ENCODE results near the gene RSRC1.
"Not testable (repeated sequence)": the region's sequence is repeated elsewhere in the genome, so short reads cannot be mapped to it uniquely, and the experiment has no call there.

Gene RSRC1, protein sequence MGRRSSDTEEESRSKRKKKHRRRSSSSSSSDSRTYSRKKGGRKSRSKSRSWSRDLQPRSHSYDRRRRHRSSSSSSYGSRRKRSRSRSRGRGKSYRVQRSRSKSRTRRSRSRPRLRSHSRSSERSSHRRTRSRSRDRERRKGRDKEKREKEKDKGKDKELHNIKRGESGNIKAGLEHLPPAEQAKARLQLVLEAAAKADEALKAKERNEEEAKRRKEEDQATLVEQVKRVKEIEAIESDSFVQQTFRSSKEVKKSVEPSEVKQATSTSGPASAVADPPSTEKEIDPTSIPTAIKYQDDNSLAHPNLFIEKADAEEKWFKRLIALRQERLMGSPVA

DNA sequence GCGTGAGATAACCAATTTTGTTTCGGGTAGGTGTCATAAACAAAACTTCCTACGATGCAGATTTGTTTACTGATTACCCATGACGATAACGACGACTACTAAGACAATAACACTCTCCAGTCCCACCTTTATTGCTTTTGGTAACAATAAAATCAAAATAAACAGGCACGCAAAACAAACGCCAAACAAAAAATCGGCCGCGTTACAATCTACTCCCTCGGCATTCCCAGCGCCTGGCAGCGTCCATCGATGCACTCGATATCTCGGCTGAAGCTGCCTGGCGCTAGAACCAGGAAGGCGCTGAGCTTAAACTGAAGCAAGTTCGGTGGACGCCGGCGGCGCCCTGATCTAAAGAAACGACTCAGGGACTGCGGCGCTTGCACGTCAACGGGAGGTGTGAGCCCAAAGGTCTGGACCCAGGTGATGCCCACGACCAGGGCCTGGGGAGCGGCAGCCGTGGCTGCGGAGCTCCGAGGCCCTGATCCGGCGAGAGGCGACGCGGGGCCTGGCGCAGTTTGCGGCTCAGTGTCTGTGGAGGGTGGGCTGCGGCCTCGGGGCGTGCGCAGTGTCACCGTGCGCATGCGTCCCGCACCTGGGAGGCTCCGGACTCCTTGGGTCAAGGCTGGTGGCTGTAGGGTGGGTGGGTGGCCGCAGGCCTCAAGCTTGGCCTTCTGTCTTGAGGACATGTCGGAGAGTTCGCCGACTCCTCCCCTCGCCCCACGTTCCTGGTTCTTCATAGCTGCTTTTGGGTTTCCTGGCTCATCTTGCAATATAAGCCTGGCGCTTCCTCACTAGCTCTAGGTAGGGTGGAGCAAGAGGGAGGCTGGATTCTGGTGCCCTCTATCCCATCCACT, at the start of gene RSRC1:
TSS of gene RSRC1 (plus strand) at position 286 of the 854 bp plus-strand sequence. CDS start 12,016 bp downstream, outside the sequence.
- DNase-seq (ENCODE audit: low read depth) = peak; percentile 66

DNA sequence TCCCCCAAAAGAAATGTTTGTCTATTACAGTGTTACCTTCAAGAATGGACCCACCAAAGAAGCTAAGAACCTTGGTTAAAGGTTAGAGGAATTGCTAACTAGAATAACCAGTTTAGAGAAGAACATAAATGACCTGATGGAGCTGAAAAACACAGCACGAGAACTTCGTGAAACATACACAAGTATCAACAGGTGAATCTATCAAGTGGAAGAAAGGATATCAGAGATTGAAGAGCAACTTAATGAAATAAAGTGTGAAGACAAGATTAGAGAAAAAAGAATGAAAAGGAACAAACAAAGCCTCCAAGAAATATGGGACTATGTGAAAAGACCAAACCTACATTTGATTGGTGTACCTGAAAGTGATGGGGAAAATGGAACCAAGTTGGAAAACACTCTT, 44.3 kb upstream of the RSRC1 start:
- not testable (repeated sequence) for DNase-seq (ENCODE audit: low read depth)

DNA sequence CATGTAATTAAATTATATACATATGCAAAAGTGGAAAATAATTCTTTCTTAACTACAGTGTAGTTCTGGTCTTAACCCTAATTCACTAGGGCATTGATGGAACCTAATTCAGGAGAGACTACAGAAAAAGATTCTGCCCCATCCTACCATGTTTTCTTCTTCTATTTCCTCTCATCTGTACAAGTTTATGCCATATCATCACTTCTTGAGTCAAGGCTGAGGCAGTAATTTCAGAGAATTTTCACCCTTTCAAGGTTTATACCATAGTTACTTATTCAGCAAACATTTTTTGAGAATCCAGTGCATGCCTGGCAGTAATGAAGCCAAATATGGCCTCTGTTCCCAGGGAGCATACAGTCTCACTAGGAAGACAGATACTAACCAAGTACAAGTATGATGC, 37.1 kb upstream of the RSRC1 start:
- no peak for DNase-seq (ENCODE audit: low read depth)

DNA sequence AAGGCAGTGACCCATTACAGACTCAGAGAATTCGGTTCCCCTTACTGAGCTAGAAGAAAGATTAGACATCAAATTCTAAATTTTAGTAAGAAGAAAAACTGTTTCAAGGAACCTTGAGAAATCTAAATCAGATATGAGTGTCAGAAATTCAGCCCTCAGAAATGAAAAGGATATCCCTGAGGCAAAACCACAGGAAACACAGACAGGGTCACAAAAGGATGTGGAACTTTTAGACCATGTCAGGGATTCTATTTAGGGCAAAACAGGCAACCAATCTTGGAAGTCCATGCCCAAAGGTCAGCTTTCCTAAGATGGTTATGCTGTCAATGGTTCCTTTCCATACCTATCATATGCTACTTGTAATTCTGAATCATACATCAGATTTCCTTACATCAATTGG, 35.3 kb upstream of the RSRC1 start:
- no peak for DNase-seq (ENCODE audit: low read depth)

DNA sequence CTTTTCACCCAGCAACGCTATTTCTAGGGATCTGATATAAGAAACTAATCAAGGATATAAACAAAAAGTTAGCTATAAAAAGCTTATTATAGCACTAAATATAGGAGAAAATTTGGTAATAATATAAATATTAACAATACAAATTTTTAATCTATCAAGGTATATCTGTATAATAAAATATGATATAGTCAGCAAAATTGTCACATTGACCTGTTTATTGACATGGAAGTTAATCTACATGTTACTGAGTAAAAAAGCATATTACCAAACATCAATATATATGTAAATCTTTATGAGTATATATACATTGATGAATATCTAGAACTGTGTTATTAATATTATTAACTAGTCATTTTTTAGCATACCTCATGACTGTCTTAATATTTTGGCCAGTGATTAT, 30.3 kb upstream of the RSRC1 start:
- DNase-seq (ENCODE audit: low read depth) = no peak

DNA sequence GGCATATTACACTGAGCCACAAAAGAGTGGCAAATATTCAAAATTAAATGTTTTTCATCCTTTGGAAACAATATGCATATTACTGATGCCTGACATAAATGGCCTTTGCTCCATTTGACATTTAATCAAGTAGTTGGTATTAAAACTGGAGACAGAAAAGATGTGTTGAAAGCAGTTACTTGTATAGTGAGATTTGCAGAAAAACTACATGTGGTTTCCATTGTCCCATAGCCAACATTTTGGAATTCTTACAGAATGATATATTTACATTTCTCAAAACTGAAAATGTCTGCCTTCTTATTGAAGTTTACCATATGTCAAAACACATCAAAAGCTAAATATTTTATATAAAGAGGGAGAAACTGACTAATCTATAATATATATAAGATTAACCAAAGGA, 25.2 kb upstream of the RSRC1 start:
- DNase-seq (ENCODE audit: low read depth) = no peak

DNA sequence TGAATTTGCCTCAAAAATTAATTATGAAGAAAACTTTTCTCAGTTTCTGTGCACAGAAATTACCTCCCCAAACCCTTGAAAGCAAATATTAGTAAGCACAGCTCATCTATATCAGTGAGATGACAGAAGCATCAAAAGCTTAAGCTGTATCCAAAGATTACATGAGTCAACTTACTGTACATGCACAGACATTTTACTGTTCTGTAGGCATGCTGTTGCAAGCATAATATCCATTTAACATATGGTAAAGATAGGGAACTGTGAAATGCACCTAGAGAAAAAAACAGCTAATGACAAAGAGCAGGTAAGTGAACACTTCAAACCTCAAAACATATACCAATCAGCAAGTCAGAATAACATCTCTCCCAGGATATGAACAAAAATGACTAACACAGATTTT, 24.5 kb upstream of the RSRC1 start:
- no peak for DNase-seq (ENCODE audit: low read depth)

DNA sequence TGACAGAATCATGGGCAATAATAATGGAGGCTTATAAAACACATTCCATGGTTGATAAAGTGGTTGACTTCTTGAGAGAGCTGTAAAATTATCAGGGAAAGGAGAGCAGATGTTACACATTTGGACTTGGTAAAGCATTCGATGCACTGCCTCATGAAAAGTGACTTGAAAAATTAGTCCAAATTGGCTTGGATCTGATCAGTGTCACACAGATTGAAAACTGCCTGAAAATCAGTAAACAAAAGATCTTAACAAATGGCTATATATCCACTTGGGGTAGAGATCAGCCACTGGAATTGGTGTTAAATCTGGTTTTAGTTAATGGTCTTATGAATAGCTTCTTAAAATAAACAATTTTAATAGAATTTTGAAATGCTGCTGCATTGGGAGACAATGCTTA, 24.0 kb upstream of the RSRC1 start:
- DNase-seq (ENCODE audit: low read depth) = no peak

DNA sequence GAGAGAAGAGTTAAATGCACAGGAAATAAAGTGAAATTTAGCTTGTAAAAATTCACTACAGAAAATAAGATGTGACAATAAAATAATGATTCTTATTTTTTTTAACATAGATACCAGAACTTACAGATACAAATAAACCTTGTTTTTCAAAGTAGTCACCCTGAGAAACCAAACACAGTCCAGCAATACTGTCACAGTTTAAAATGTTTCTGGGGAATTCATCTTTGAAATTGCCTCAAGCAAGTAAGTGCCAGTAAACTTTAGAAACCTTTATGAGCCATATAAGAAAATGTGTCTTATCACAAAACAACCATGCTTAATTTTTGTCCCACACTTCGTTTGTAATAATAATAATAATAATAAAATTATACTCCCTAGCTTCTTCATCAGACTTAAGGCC, 23.5 kb upstream of the RSRC1 start:
- no peak for DNase-seq (ENCODE audit: low read depth)

DNA sequence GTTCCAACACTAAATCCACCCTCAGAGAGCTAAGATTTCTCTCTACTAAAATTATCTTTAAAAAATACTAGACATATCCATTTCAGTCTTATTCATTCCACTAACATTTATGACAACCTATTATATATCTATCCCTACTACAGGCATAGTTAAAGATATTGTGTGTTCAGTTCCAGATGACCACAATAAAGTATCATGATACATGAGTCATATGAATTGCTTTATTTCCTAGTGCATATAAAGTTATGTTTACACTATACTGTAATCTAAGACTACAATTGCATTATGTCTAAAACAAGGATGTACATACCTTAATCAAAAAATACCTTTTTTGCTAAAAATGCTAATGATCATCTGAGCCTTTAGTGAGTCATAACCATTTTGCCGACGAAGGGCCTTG, 23.1 kb upstream of the RSRC1 start:
- DNase-seq (ENCODE audit: low read depth) = no peak

DNA sequence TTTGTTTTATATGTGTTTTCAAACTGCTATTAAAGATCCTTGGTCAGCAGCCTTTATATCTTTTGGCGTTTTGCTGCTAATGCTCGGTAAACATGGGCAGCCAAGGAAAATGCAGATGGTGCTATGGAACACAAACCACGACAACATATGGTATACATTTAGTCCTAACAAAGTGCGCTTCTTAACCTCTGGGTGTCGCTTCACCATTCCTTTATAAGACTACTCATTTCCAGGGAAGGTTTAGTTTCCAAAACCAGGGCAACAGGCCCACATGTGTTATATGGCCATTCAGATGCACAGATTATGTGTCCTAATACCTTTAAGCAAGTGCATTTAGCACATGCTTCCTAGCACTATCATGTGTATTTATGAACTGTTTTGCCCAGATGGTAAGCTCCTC, 18.4 kb upstream of the RSRC1 start:
- no peak for DNase-seq (ENCODE audit: low read depth)

DNA sequence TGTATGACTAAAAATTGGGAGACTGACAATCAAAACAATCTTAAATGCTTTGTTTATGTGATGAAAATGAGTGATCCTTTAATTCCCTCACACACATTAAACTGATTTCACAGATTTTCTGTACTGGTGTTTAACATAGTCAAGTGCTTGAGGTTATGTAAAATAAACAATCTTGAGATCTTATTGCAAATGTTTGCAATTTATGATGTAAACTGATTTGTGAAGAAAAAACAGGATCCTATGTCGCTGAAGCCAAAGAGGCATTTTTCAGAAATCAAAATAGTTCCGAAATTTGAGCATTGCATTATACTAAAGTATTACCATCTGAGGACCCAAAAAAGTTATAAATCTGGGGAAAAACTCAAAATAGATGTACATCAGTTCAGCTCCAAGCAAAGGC, 16.4 kb upstream of the RSRC1 start:
- DNase-seq (ENCODE audit: low read depth) = no peak

DNA sequence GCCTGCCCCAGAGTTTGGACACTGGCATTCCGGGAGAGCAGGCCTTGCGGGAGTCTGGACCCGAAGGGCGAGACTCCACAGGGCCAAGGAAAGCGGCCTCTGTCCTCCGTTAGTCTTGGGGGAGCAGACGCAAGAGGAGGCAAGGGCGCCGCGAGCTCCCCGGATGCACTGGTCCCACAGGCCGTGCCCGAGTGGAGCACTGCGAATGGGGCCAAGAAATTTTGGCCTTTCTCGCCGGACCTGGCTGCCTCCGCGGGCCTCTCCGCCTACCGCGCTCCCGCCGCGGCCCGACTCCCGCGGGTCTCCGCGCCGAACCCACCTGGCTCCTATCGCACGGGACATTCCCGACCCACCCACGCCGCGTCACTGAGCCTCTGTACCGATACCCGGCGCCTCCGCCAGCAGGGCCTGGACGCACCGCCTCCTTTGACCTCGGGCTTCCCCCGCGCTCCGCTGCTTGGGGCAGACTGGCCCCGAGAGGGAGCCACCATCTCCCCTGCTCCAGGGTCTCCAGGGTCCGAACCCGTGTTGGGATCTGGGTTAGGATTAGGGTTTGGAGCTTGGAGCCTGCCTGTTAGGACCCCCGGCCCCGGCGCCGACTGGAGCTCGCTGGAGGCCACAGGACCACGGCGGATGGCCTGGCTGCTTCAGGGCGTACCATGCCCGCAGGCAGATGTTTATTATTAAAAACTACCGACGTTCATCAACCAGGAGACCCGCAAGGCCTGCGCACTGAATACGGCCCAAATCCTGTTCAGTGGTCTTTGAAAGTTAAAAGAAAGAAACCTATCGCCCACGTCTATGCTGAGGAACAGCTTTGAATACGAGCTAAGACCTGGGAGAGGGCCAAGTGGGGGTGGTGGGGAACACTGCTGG, 15.4 kb upstream of the RSRC1 start:
- no peak for DNase-seq (ENCODE audit: low read depth)

DNA sequence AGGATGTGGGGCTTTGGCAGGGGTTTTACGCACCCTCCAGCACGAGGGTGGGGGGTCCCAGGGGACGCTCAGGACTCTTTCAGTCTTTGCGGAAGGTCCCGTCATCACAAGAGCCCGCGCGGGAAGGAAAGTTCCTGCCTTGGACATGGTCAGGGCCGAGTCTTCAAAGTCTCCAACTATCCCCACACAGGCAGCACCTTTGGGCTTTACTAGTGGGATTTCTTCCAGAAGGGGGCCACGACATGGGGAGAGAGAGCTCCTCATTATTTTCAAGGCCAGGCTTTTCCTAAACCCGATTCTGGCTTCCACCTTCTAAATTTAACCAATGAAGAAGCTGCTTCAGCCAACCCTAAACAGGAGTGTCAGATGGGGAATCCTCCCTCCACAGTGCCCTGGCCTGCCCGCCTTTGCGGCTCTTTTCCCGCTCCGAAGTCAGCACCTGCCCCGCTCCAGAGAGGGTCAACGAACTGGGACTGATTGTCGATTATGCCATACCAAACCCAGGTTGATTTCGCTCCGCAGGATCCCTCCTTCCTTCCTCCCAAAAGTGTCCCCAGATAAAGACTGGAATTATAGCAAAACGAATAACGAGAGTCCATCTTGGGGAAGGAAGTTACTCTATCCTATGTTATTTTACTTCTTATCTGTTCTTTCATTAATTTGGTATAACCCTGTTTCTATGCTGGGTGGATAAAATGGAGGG, 14.6 kb upstream of the RSRC1 start:
- DNase-seq (ENCODE audit: low read depth) = no peak

DNA sequence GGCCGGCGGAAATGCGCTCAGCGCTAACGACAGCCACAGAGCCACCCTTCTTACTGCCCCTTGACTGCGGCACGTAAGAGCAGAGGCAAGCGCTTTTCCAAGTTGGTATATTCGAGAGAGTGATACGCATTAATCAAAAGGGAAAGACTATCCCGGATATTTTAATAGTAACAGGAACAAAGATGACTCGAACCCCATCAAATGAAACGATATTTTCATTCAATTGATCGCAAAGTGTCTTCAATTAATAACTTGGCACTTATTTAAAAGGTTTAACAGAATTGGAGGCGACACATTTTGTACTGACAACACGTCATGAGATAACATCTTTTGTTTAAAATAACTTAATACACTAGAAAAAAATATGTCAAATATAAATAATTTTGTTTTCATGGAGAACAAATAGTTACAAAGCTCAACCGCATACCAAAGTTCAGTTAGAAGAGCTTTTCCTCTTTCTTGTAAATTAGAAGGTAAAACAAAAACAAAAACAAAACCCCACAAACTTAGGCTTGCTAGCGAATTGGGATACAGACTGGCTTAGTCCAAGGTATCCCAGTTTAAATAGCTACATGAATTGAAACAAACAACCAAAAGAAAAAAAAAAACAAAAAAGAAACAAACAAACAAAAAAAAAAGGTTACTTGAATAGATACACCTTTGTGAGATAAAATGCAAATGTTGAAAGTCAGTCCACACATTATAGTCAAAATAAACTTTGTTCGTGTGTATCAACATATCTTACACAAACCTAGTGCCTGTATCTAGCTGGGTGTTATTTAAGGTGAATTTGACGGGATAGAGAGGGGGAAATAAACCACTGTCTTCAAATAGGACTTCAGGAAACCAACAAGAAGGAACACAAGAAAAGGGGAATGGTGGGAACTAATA, 13.8 kb upstream of the RSRC1 start:
- no peak for DNase-seq (ENCODE audit: low read depth)

DNA sequence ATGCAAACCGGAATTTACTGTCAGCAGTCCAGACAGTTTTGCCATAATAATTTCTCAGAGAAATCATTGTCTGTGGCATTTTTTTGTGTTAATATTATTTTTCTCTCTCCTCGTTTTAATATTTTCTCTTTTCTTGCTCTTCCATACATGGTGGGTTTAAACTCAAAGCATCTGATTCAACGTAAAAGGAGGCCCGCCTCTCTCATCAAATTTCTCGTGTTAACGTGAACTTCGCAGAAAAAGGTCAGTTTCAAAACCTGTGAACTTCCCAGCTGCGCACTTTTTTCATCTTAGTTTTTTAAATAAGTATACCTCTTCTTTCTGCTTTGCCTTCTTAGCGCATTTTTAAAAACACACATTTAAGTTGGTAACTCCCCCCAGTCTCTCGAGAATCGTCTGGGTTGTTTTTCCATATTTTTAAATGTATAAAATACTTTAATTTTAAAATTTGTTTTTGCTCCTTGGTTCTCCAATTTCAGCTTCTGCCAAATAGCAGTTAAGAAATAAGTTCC, 12.8 kb upstream of the RSRC1 start:
- DNase-seq (ENCODE audit: low read depth) = no peak

DNA sequence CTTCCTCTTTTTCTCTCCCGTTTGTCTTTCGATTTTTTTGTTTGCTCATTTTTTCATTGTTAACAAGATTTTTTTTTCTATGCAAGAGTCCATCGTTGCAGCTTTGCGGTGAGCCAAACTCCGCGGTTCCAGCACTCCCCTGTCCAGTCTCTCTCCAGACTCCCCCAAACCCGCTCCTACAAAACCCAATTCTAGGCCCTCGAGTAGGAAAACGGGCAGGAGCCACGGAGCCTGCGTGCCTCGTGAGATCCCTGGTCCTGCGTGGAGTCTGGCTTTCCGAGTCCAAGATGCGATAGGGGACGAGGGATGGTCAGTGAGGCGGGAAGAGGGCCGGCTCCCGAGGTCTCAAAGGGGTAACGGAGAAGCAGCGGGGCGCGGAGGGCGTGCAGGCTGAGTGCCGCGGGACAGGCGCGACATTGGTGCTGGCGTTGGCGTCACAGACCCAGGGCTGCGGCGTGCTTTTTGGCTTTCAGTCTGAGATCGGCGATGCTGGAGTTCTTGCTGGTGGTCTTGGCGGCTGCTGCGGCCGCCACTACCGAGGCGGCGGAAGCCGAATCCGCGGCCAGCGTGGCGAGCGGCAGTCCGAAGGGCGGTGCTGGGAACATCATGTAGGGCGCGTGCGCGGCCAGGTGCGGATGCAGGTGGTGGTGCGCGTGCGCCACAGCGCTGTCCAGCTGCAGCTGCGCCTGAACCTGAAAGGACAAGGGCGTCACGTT, 12.1 kb upstream of the RSRC1 start:
- no peak for DNase-seq (ENCODE audit: low read depth)

DNA sequence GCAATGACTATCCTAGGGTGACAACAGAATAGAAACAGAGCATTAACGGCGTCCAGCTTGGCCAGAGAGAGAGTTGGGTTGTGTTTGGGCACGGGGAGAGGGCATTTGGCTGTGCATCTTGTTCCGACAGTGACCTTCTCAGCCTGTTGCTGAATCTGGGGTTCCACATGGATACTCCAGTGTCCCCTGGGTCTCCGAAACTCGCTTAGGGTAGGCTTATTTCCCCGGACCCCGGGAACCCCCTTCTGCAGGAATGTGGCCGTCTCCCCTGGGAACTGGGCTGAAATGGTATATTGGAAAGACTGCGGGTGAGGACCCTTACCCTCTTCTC, 11.6 kb upstream of the RSRC1 start:
- DNase-seq (ENCODE audit: low read depth) = no peak

DNA sequence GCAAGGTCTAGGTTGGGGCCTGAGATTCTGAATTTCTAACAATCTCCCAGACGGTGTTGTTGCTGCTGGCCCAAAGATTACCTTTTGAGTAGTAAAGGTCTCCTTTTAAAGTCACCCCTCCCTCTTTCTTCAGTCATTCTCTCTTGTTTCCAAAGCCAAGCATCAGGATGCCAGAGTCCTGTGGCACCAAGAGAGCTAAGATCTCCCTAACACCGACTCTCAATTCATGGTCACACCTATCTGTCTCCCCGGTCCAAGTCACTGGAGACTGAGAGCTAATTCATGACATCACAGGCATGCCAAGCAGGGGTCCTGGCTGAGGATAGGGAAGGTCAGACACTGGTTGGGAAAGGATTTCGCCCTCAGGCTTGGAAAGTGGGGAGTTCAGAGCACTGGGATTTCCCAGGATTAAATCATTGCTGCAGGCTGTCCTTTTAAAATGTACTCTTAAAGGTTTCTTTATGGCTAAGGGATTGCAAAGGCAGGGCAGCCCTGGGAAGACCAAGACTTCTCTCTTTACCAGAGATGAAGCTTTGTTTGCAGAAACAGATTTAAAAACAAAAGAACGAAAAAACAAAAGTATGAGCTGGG, 11.0 kb upstream of the RSRC1 start:
- no peak for DNase-seq (ENCODE audit: low read depth)

DNA sequence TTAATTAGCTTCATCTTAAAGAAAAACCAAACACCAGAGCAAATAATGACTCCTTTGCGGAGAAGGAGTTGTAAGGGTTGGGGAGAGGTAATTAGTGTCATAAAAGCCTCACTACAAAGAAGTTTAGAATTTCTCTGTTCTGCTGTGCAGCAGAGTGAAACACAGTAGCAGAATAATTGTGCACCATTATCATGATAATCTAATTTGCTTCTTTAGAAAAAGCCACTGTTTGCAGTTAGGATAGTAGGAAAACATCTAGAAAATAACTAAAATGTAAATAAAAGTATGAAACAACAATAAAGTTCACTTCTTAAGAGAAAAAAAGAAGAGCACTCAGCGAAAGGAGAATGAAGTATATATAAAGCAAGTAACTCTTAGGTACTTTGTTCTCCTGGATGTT, 9.2 kb upstream of the RSRC1 start:
- DNase-seq (ENCODE audit: low read depth) = no peak

All from stimulated activated CD8-positive, alpha-beta memory T cell treated with anti-CD3 and anti-CD28 coated beads, Interleukin-12 subunit alpha, Interleukin-12 subunit beta, amount 100 ng/mL, for 1 hour (primary cell).